ENCODE measurements around the gene SNRPB. TPM values are rescaled to one million over a fixed set of nuclear protein-coding genes. Genes with fewer than 3 reads are reported as not detected.

The SNRPB gene
- total and polyA plus RNA-seq, 2 of the 13 experiments (the other 11 are each of a cell fraction or from before 2014, with no cell fraction given): 473 to 844 TPM

DNA sequence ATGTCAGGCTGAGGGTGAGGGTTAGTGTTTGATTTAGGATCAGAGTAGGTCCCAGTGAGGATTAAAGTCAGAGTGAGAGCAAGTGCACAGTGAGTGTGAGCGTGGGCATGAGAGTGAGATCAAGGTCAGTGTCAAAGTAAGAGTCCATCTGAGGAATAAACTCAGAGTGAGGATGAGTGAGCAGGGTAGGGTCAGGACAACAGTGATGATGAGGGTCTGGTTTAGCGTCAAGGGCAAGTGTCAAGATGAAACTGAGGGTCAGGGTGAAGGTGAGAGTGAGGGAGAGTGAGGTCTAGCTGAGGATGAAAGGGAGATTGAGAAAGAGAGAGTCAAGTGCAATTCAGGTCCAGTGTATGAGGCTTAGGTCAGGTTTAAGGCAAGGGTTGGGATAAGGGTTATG lies 45.8 kb upstream of the SNRPB start (continued):
- TF ChIP-seq, protein P1, sequence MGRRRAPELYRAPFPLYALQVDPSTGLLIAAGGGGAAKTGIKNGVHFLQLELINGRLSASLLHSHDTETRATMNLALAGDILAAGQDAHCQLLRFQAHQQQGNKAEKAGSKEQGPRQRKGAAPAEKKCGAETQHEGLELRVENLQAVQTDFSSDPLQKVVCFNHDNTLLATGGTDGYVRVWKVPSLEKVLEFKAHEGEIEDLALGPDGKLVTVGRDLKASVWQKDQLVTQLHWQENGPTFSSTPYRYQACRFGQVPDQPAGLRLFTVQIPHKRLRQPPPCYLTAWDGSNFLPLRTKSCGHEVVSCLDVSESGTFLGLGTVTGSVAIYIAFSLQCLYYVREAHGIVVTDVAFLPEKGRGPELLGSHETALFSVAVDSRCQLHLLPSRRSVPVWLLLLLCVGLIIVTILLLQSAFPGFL (CRISPR knock-in tag; IDR thresholded peaks at IDR 0.05): no peak
- TF ChIP-seq ZFP36L2 (CRISPR knock-in tag; IDR thresholded peaks at IDR 0.05) (no peak), ATM (IDR thresholded peaks at IDR 0.05; ENCODE audit: borderline replicate concordance) (peak; percentile 54; the same call in 1 of the 2 replicates), SMYD3 (CRISPR knock-in tag; IDR thresholded peaks at IDR 0.05) (no peak), ZNF782 (CRISPR knock-in tag; IDR thresholded peaks at IDR 0.05; ENCODE audit: borderline replicate concordance) (no peak), KDM6A (CRISPR knock-in tag; IDR thresholded peaks at IDR 0.05; ENCODE audit: low read depth) (no peak), NBN (conservative IDR thresholded peaks at IDR 0.05) (peak; percentile 85; the same call in 1 of the 2 replicates), SOX6 (IDR thresholded peaks at IDR 0.05) (0 out of 2 replicates have a peak, but pooled peaks have one; percentile 67), SOX6 (CRISPR knock-in tag; IDR thresholded peaks at IDR 0.05) (no peak), SP5 (CRISPR knock-in tag; IDR thresholded peaks at IDR 0.05; ENCODE audit: borderline replicate concordance, low read depth) (no peak), ZSCAN31 (CRISPR knock-in tag; IDR thresholded peaks at IDR 0.05; ENCODE audit: low read depth) (no peak), CREM (IDR thresholded peaks at IDR 0.05) (no peak), CREM (CRISPR knock-in tag; IDR thresholded peaks at IDR 0.05) (no peak)
- TF ChIP-seq, protein P2, sequence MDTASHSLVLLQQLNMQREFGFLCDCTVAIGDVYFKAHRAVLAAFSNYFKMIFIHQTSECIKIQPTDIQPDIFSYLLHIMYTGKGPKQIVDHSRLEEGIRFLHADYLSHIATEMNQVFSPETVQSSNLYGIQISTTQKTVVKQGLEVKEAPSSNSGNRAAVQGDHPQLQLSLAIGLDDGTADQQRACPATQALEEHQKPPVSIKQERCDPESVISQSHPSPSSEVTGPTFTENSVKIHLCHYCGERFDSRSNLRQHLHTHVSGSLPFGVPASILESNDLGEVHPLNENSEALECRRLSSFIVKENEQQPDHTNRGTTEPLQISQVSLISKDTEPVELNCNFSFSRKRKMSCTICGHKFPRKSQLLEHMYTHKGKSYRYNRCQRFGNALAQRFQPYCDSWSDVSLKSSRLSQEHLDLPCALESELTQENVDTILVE (CRISPR knock-in tag; IDR thresholded peaks at IDR 0.05): no peak
- TF ChIP-seq, protein P3, sequence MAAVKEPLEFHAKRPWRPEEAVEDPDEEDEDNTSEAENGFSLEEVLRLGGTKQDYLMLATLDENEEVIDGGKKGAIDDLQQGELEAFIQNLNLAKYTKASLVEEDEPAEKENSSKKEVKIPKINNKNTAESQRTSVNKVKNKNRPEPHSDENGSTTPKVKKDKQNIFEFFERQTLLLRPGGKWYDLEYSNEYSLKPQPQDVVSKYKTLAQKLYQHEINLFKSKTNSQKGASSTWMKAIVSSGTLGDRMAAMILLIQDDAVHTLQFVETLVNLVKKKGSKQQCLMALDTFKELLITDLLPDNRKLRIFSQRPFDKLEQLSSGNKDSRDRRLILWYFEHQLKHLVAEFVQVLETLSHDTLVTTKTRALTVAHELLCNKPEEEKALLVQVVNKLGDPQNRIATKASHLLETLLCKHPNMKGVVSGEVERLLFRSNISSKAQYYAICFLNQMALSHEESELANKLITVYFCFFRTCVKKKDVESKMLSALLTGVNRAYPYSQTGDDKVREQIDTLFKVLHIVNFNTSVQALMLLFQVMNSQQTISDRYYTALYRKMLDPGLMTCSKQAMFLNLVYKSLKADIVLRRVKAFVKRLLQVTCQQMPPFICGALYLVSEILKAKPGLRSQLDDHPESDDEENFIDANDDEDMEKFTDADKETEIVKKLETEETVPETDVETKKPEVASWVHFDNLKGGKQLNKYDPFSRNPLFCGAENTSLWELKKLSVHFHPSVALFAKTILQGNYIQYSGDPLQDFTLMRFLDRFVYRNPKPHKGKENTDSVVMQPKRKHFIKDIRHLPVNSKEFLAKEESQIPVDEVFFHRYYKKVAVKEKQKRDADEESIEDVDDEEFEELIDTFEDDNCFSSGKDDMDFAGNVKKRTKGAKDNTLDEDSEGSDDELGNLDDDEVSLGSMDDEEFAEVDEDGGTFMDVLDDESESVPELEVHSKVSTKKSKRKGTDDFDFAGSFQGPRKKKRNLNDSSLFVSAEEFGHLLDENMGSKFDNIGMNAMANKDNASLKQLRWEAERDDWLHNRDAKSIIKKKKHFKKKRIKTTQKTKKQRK (IDR thresholded peaks at IDR 0.05; ENCODE audit: low read length): no peak
- TF ChIP-seq, protein P4, sequence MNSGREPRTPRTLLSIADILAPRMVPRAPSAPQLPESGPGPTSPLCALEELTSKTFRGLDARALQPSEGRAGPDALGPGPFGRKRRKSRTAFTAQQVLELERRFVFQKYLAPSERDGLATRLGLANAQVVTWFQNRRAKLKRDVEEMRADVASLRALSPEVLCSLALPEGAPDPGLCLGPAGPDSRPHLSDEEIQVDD (CRISPR knock-in tag; IDR thresholded peaks at IDR 0.05; ENCODE audit: borderline replicate concordance): no peak
